ENCODE measurements around the gene HLCS.

HLCS gene

GRCh38 chr21:36927719-36928117 lies 38.8 kb downstream of the HLCS start:
- Histone ChIP-seq H3K36me3 (ENCODE audit: low read length) (no peaks in the 10 kb centered on the region), H4K20me1 (ENCODE audit: low read depth, low read length) (no peaks in the 10 kb centered on the region), H3K9me2 (replicated peaks; ENCODE audit: insufficient read depth, low read length) (no peaks in the 10 kb centered on the region), H3K27ac (ENCODE audit: low read depth, low read length) (no peak overlapping the region), H3K79me2 (ENCODE audit: insufficient read depth, low read length) (no peaks in the 10 kb centered on the region), H3K9ac (ENCODE audit: low read length) (no peak overlapping the region), H3K27me3 (ENCODE audit: low read length) (no peaks in the 10 kb centered on the region), H2AFZ (ENCODE audit: low read depth, low read length, severe bottlenecking) (no peak overlapping the region), H3K4me3 (ENCODE audit: insufficient read depth, low read length, poor library complexity, severe bottlenecking) (no peak overlapping the region), H3K4me2 (ENCODE audit: low read depth, low read length, poor library complexity, severe bottlenecking) (no peak overlapping the region), H3F3A (ENCODE audit: insufficient read depth) (no peaks in the 10 kb centered on the region), H3K9me3 (ENCODE audit: insufficient read depth, low read length) (no peaks in the 10 kb centered on the region)
- TF ChIP-seq CTCF (IDR thresholded peaks at IDR 0.05; ENCODE audit: insufficient read depth, low read length, poor library complexity, severe bottlenecking): peak; percentile 85
- no peak for TF ChIP-seq EZH2phosphoT487 (conservative IDR thresholded peaks at IDR 0.05; ENCODE audit: low read length)

GRCh38 chr21:36926989-36927718 lies 39.3 kb downstream of the HLCS start:
- no peak overlapping the region for H3K27ac ChIP-seq (ENCODE audit: low read depth, low read length)
- no peaks in the 10 kb centered on the region for H3K79me2 ChIP-seq (ENCODE audit: insufficient read depth, low read length)
- no peaks in the 10 kb centered on the region for H3K27me3 ChIP-seq (ENCODE audit: low read length)
- H4K20me1 ChIP-seq (ENCODE audit: low read depth, low read length): no peaks in the 10 kb centered on the region
- H3K9me3 ChIP-seq (ENCODE audit: insufficient read depth, low read length): no peaks in the 10 kb centered on the region
- no peak for TF ChIP-seq CTCF (IDR thresholded peaks at IDR 0.05; ENCODE audit: insufficient read depth, low read length, poor library complexity, severe bottlenecking)
- H3K4me3 ChIP-seq (ENCODE audit: insufficient read depth, low read length, poor library complexity, severe bottlenecking): no peak overlapping the region
- no peak overlapping the region for H3K4me2 ChIP-seq (ENCODE audit: low read depth, low read length, poor library complexity, severe bottlenecking)
- H3K9ac ChIP-seq (ENCODE audit: low read length): no peak overlapping the region
- no peaks in the 10 kb centered on the region for H3F3A ChIP-seq (ENCODE audit: insufficient read depth)
- H3K36me3 ChIP-seq (ENCODE audit: low read length): no peaks in the 10 kb centered on the region
- no peaks in the 10 kb centered on the region for H3K9me2 ChIP-seq (replicated peaks; ENCODE audit: insufficient read depth, low read length)
- H2AFZ ChIP-seq (ENCODE audit: low read depth, low read length, severe bottlenecking): no peak overlapping the region

- Histone ChIP-seq H3K9me3 (ENCODE audit: insufficient read depth, low read length) (no peaks in the 10 kb centered on the region), H3K9me2 (replicated peaks; ENCODE audit: insufficient read depth, low read length) (no peaks in the 10 kb centered on the region), H3K27ac (ENCODE audit: low read depth, low read length) (no peak overlapping the region), H3K27me3 (ENCODE audit: low read length) (no peaks in the 10 kb centered on the region), H3K79me2 (ENCODE audit: insufficient read depth, low read length) (no peaks in the 10 kb centered on the region), H3F3A (ENCODE audit: insufficient read depth) (no peaks in the 10 kb centered on the region), H3K36me3 (ENCODE audit: low read length) (no peaks in the 10 kb centered on the region), H3K9ac (ENCODE audit: low read length) (no peak overlapping the region), H3K4me3 (ENCODE audit: insufficient read depth, low read length, poor library complexity, severe bottlenecking) (no peak overlapping the region), H4K20me1 (ENCODE audit: low read depth, low read length) (peaks cover 4% of the 10 kb centered on the region; the same call in 1 of the 2 replicates), H3K4me2 (ENCODE audit: low read depth, low read length, poor library complexity, severe bottlenecking) (no peak overlapping the region), H2AFZ (ENCODE audit: low read depth, low read length, severe bottlenecking) (no peak overlapping the region)
- TF ChIP-seq EZH2phosphoT487 (conservative IDR thresholded peaks at IDR 0.05; ENCODE audit: low read length) (no peak), CTCF (IDR thresholded peaks at IDR 0.05; ENCODE audit: insufficient read depth, low read length, poor library complexity, severe bottlenecking) (no peak)
Observed at GRCh38 chr21:36923270-36923669, 43.2 kb downstream of the HLCS start.

All from SU-DHL-6 (cell line).